NCI-H345 (cell line): ENCODE data around the gene NHP2.

Experiments
- DNase-seq: peaks from one replicate; lab custom pipeline; 2025; lab: John Stamatoyannopoulos, UW

The NHP2 gene

GRCh38 chr5:178174456-178174855 is 20.8 kb upstream of the NHP2 start:
- DNase-seq = no peak

GRCh38 chr5:178170455-178170854 is 16.8 kb upstream of the NHP2 start:
- no peak for DNase-seq

GRCh38 chr5:178165581-178165980 is 11.9 kb upstream of the NHP2 start:
- DNase-seq = no peak

- DNase-seq = peak; percentile 94
These were observed 10.4 kb upstream of the NHP2 start for GRCh38 chr5:178163772-178164735.

- no peak for DNase-seq
These were observed 8.8 kb upstream of the NHP2 start for GRCh38 chr5:178162481-178162880.

- no peak for DNase-seq
These were observed 6.5 kb upstream of the NHP2 start for GRCh38 chr5:178160176-178160575.

GRCh38 chr5:178155065-178155464 is 1.4 kb upstream of the NHP2 start:
- DNase-seq = no peak

- no peak for DNase-seq
These were observed 917 bp downstream of the NHP2 start for GRCh38 chr5:178152491-178153444.

- no peak for DNase-seq
These were observed 2.5 kb downstream of the NHP2 start for GRCh38 chr5:178150977-178151734.

- no peak for DNase-seq
These were observed 4.3 kb downstream of the NHP2 start for GRCh38 chr5:178149199-178149932.

- no peak for DNase-seq
These were observed 6.3 kb downstream of the NHP2 start for GRCh38 chr5:178147406-178147805.

- DNase-seq = peak; percentile 65
These were observed 7.5 kb downstream of the NHP2 start for GRCh38 chr5:178145965-178146820.

GRCh38 chr5:178143901-178144300 is 9.8 kb downstream of the NHP2 start:
- no peak for DNase-seq

- no peak for DNase-seq
These were observed 10.4 kb downstream of the NHP2 start for GRCh38 chr5:178143246-178143645.

- no peak for DNase-seq
These were observed 11.0 kb downstream of the NHP2 start for GRCh38 chr5:178142642-178143041.

GRCh38 chr5:178141550-178141949 is 12.1 kb downstream of the NHP2 start:
- DNase-seq = no peak

- DNase-seq = no peak
These were observed 15.7 kb downstream of the NHP2 start for GRCh38 chr5:178137991-178138390.

GRCh38 chr5:178136990-178137389 is 16.7 kb downstream of the NHP2 start:
- DNase-seq = no peak

GRCh38 chr5:178131446-178131996 is 22.2 kb downstream of the NHP2 start:
- no peak for DNase-seq
